Measurements from ENCODE around the gene KANK2.

KANK2 gene

DNA sequence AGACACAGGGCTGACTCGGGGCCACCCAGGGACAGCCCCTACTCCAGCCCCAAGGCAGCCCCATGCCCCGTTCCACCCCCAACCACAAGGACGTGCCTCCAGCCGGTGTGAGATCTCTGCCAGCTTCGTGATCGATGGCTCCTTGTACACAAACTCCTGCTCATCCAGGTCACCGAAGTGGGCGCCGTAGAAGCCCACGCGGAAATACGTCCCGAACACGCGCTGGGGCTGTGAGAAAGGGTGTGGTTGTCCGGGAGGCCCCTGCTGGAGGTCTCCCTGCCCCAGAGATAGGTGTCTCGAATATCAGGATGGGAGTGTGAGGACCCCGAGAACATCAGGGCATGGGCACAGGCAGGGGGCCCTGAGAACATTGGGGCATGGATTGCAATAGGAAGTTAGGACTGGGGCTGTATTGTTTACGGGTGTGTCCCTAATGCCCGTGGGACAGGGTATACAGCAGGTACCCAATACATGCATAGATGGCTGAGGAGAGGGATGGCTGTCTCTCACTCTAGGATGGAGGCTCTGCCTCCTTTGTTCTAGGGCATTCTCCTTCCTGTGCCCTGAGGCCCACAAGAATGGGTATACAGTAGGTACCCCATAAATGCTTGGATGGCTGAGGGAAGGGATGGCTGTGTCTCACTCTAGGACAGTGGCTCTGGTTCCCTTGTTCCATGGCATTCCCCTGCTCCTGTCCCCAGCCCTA, 5.3 kb upstream of the KANK2 start:
- H3K4me3 ChIP-seq (replicated peaks; ENCODE audit: insufficient read depth, low read length), result no peak overlapping the region
- no peak overlapping the region for H3K27ac ChIP-seq (replicated peaks)
- DNase-seq (ENCODE audit: low read depth in 1 of 2, low spot score in 1 of 2), result no peak
- no peaks in the 10 kb centered on the region for H3K27me3 ChIP-seq (ENCODE audit: insufficient read depth, poor library complexity, severe bottlenecking)
- TF ChIP-seq, protein P1, sequence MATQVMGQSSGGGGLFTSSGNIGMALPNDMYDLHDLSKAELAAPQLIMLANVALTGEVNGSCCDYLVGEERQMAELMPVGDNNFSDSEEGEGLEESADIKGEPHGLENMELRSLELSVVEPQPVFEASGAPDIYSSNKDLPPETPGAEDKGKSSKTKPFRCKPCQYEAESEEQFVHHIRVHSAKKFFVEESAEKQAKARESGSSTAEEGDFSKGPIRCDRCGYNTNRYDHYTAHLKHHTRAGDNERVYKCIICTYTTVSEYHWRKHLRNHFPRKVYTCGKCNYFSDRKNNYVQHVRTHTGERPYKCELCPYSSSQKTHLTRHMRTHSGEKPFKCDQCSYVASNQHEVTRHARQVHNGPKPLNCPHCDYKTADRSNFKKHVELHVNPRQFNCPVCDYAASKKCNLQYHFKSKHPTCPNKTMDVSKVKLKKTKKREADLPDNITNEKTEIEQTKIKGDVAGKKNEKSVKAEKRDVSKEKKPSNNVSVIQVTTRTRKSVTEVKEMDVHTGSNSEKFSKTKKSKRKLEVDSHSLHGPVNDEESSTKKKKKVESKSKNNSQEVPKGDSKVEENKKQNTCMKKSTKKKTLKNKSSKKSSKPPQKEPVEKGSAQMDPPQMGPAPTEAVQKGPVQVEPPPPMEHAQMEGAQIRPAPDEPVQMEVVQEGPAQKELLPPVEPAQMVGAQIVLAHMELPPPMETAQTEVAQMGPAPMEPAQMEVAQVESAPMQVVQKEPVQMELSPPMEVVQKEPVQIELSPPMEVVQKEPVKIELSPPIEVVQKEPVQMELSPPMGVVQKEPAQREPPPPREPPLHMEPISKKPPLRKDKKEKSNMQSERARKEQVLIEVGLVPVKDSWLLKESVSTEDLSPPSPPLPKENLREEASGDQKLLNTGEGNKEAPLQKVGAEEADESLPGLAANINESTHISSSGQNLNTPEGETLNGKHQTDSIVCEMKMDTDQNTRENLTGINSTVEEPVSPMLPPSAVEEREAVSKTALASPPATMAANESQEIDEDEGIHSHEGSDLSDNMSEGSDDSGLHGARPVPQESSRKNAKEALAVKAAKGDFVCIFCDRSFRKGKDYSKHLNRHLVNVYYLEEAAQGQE (IDR thresholded peaks at IDR 0.05; ENCODE audit: insufficient replicate concordance, low read depth), result no peak
- TF ChIP-seq, protein P2, sequence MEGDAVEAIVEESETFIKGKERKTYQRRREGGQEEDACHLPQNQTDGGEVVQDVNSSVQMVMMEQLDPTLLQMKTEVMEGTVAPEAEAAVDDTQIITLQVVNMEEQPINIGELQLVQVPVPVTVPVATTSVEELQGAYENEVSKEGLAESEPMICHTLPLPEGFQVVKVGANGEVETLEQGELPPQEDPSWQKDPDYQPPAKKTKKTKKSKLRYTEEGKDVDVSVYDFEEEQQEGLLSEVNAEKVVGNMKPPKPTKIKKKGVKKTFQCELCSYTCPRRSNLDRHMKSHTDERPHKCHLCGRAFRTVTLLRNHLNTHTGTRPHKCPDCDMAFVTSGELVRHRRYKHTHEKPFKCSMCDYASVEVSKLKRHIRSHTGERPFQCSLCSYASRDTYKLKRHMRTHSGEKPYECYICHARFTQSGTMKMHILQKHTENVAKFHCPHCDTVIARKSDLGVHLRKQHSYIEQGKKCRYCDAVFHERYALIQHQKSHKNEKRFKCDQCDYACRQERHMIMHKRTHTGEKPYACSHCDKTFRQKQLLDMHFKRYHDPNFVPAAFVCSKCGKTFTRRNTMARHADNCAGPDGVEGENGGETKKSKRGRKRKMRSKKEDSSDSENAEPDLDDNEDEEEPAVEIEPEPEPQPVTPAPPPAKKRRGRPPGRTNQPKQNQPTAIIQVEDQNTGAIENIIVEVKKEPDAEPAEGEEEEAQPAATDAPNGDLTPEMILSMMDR (IDR thresholded peaks at IDR 0.05; ENCODE audit: insufficient read depth, low read length), result no peak
- TF ChIP-seq SPI1 (IDR thresholded peaks at IDR 0.05; ENCODE audit: borderline replicate concordance, low read depth) (no peak), GABPA (IDR thresholded peaks at IDR 0.05; ENCODE audit: low read depth) (no peak), POLR2AphosphoS5 (IDR thresholded peaks at IDR 0.05; ENCODE audit: low read depth) (no peak)

DNA sequence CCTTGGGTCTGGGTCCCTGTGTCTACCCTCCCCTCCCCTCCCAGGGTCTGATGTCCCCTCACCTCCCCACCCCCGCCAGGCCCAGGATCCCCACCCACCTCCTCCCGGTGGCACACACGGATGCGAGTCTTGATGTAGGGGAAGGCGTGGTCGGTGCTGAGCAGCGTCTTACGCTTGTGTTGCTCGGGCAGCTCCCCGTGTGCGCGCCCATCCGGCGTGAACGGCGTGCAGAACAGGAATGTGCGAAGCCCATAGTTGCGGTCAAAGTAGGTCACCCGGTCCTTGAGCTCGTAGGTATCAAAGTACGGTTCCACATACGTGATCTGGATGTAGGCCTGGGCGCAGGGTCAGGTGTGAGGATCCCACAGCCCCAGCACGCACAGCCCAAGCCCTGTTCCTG, 4.4 kb upstream of the KANK2 start:
- no peak for DNase-seq (ENCODE audit: low read depth in 1 of 2, low spot score in 1 of 2)
- TF ChIP-seq POLR2AphosphoS5 (IDR thresholded peaks at IDR 0.05; ENCODE audit: low read depth) (no peak), SPI1 (IDR thresholded peaks at IDR 0.05; ENCODE audit: borderline replicate concordance, low read depth) (no peak), GABPA (IDR thresholded peaks at IDR 0.05; ENCODE audit: low read depth) (no peak)
- TF ChIP-seq, protein P1 (IDR thresholded peaks at IDR 0.05; ENCODE audit: insufficient replicate concordance, low read depth), result no peak
- TF ChIP-seq, protein P2 (IDR thresholded peaks at IDR 0.05; ENCODE audit: insufficient read depth, low read length), result no peak
- no peak overlapping the region for H3K4me3 ChIP-seq (replicated peaks; ENCODE audit: insufficient read depth, low read length)
- H3K27ac ChIP-seq (replicated peaks), result no peak overlapping the region
- H3K27me3 ChIP-seq (ENCODE audit: insufficient read depth, poor library complexity, severe bottlenecking), result no peaks in the 10 kb centered on the region

DNA sequence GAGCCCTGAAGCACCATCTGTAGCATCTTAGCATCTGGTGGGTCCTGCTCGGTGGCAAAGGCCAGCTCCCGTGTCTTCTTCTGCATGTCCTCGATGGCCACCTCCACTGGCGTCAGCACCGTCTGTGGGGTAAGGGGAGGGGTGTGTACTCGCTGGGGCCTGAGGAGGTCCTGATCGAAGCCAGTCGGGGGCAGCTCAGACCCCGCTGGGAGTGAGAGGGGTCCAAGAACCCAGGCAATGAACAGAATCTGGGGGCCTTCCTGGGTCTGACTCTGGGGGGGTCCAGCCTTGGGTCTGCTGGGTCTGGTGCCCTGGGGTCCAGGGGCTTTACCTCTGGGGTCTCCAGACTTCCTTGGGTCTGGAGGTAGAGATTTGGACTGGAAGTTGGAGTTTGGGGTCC, 3.6 kb upstream of the KANK2 start:
- TF ChIP-seq POLR2AphosphoS5 (IDR thresholded peaks at IDR 0.05; ENCODE audit: low read depth) (no peak), GABPA (IDR thresholded peaks at IDR 0.05; ENCODE audit: low read depth) (no peak), SPI1 (IDR thresholded peaks at IDR 0.05; ENCODE audit: borderline replicate concordance, low read depth) (no peak)
- TF ChIP-seq, protein P1 (IDR thresholded peaks at IDR 0.05; ENCODE audit: insufficient replicate concordance, low read depth), result no peak
- TF ChIP-seq, protein P2 (IDR thresholded peaks at IDR 0.05; ENCODE audit: insufficient read depth, low read length), result no peak
- Histone ChIP-seq H3K4me3 (replicated peaks; ENCODE audit: insufficient read depth, low read length) (no peak overlapping the region), H3K27me3 (ENCODE audit: insufficient read depth, poor library complexity, severe bottlenecking) (peaks cover 7% of the 10 kb centered on the region), H3K27ac (replicated peaks) (no peak overlapping the region)
- no peak for DNase-seq (ENCODE audit: low read depth in 1 of 2, low spot score in 1 of 2)
